ENCODE measurements around the gene BRD7. TPM values are rescaled to one million over a fixed set of nuclear protein-coding genes. Genes with fewer than 3 reads are reported as not detected.
A peak's percentile ranks its signal among the peaks of the same experiment; 100 is the strongest.

BRD7 gene
- 10 to 100 TPM; 53.1 to 62.0 (median 56.2) TPM for total RNA-seq

- H3K27ac ChIP-seq, result peak within 1 kb of the TSS; percentile 88
- DNase-seq (ENCODE audit: low spot score in 2 of 2), result no peak
- H3K9me3 ChIP-seq, result no peaks in the 10 kb centered on the region
- TF ChIP-seq POLR2AphosphoS5 (IDR thresholded peaks at IDR 0.05) (no peak), POLR2A (IDR thresholded peaks at IDR 0.05) (peak in 1 of 2 donors; percentile 42), CTCF (IDR thresholded peaks at IDR 0.05) (peak in 1 of 2 donors; percentile 75)
- H3K36me3 ChIP-seq, result peaks cover 19% of the 10 kb centered on the region
- WGBS, result under 1% methylated on average over 61 of the region's 109 CpGs
- peak within 1 kb of the TSS; percentile 93 for H3K4me3 ChIP-seq
- H3K27me3 ChIP-seq, result no peaks in the 10 kb centered on the region
- H3K4me1 ChIP-seq, result peaks cover 44% of the 10 kb centered on the region
Observed at GRCh38 chr16:50368410-50369132, at the start of gene BRD7. Gene BRD7, minus strand, starts transcription at chr16:50368988. Its CDS starts 214 bp downstream, at chr16:50368774.

GRCh38 chr16:50416388-50416787 is 47.6 kb upstream of the BRD7 start:
- H3K27ac ChIP-seq, result no peak overlapping the region
- H3K27me3 ChIP-seq, result no peaks in the 10 kb centered on the region
- WGBS, result 79% methylated on average over 3 of the region's 3 CpGs
- DNase-seq (ENCODE audit: low spot score in 2 of 2), result no peak
- TF ChIP-seq POLR2AphosphoS5 (IDR thresholded peaks at IDR 0.05) (no peak), EP300 (IDR thresholded peaks at IDR 0.05) (no peak), POLR2A (IDR thresholded peaks at IDR 0.05) (no peak), CTCF (IDR thresholded peaks at IDR 0.05) (no peak)
- no peaks in the 10 kb centered on the region for H3K36me3 ChIP-seq
- H3K4me3 ChIP-seq, result no peak overlapping the region
- no peaks in the 10 kb centered on the region for H3K4me1 ChIP-seq
- peaks cover 15% of the 10 kb centered on the region for H3K9me3 ChIP-seq

GRCh38 chr16:50414152-50414551 is 45.4 kb upstream of the BRD7 start:
- H3K27ac ChIP-seq, result no peak overlapping the region
- H3K27me3 ChIP-seq, result no peaks in the 10 kb centered on the region
- no peak for DNase-seq (ENCODE audit: low spot score in 2 of 2)
- H3K9me3 ChIP-seq, result peaks cover 12% of the 10 kb centered on the region
- no peaks in the 10 kb centered on the region for H3K36me3 ChIP-seq
- TF ChIP-seq EP300 (IDR thresholded peaks at IDR 0.05) (no peak), CTCF (IDR thresholded peaks at IDR 0.05) (no peak), POLR2AphosphoS5 (IDR thresholded peaks at IDR 0.05) (no peak), POLR2A (IDR thresholded peaks at IDR 0.05) (no peak)
- no peak overlapping the region for H3K4me3 ChIP-seq
- H3K4me1 ChIP-seq, result no peaks in the 10 kb centered on the region

- Histone ChIP-seq H3K27ac (no peak overlapping the region), H3K9me3 (peaks cover 3% of the 10 kb centered on the region), H3K36me3 (no peaks in the 10 kb centered on the region), H3K4me1 (no peaks in the 10 kb centered on the region), H3K4me3 (no peak overlapping the region), H3K27me3 (no peaks in the 10 kb centered on the region)
- no peak for TF ChIP-seq POLR2AphosphoS5 (IDR thresholded peaks at IDR 0.05)
- TF ChIP-seq POLR2A (IDR thresholded peaks at IDR 0.05), result no peak
- TF ChIP-seq EP300 (IDR thresholded peaks at IDR 0.05), result no peak
- TF ChIP-seq CTCF (IDR thresholded peaks at IDR 0.05), result no peak
- 91% methylated on average over 2 of the region's 2 CpGs for WGBS
- DNase-seq (ENCODE audit: low spot score in 2 of 2), result no peak
Observed at GRCh38 chr16:50411034-50411433, 42.2 kb upstream of the BRD7 start.

- Histone ChIP-seq H3K4me3 (no peak overlapping the region), H3K9me3 (no peaks in the 10 kb centered on the region), H3K27ac (no peak overlapping the region), H3K27me3 (no peaks in the 10 kb centered on the region), H3K36me3 (no peaks in the 10 kb centered on the region), H3K4me1 (no peaks in the 10 kb centered on the region)
- TF ChIP-seq EP300 (IDR thresholded peaks at IDR 0.05), result no peak
- no peak for TF ChIP-seq POLR2A (IDR thresholded peaks at IDR 0.05)
- TF ChIP-seq POLR2AphosphoS5 (IDR thresholded peaks at IDR 0.05), result no peak
- TF ChIP-seq CTCF (IDR thresholded peaks at IDR 0.05), result no peak
- 69% methylated on average over 7 of the region's 7 CpGs for WGBS
- DNase-seq (ENCODE audit: low spot score in 2 of 2), result no peak
Observed at GRCh38 chr16:50408001-50408561, 39.3 kb upstream of the BRD7 start.
